ENCODE results near the gene PRIMA1.

PRIMA1 gene

DNA sequence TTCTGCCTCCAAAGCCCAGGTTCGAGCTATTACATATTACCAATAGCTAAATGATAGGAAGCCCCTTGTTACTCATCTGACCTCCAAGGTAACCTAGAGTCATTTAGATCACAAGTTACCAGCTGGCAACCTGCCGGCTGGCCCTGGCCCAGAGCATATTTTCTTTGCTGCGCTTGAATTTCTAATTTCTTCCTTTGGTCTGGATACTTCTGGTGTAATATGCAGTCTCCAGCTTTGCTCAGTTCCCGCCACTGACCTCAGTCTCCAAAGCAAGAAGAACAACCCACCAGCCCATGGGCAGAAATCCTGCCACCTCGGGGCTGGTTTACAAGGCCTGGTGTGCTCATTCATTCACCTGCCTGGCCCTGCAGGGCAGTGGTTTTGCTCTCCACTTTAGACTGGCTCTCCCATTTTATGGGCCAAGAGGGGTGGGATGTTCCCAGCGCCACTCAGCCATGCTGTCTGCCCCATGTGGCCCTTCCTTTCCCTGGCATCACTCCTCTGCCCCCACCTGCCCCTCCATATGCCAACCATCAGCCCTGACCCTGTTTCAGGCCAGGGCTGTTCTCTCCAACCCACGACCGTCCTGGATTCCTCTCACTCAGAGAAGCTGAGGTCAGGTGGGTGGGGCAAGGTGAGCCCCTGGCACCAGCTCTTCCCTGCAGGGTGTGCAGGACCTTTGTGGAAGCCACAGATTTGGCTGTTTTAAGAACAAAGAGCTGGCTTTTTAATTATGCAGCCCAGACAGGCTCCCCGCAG is 76.0 kb downstream of the PRIMA1 start:
- no peak for DNase-seq (ENCODE audit: low read depth)

DNA sequence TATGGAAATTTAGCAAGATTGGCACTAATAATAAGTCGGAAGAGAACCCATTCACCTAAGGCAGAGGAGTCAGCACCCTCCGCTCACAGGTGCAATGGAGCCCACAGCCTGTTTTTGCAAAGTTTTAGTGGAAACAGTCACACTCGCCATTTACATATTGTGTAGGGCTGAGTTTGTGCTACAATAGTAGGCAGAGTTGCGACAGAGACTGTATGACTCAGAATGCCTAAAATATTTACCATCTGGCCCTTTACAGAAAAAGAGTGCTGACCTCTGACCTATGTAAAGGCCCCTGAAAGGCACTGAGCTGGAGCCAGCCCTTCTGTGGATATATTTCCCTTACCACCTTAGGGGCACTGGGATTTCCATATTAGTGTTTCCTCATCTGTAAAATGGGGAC is 79.0 kb downstream of the PRIMA1 start:
- no peak for DNase-seq (ENCODE audit: low read depth)

DNA sequence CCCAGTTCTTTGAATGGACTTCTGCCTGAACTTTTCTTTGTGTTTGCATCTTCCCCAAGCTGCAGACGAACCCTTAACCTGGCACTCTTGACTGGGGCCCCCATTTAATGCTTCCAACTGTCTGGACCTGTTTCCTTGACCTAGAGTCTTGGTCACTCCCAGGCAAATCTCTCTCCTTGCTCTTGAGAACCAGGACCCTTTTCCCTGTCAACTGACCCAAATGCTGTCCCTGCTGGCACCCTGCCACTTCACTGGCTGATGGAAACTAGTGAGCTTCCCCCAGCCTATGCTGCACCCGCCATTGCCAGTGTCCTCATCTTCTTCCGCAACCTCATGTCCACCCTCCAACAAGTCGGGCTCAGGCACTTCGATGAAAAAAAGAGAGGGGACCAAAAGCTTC is 79.5 kb downstream of the PRIMA1 start:
- no peak for DNase-seq (ENCODE audit: low read depth)

DNA sequence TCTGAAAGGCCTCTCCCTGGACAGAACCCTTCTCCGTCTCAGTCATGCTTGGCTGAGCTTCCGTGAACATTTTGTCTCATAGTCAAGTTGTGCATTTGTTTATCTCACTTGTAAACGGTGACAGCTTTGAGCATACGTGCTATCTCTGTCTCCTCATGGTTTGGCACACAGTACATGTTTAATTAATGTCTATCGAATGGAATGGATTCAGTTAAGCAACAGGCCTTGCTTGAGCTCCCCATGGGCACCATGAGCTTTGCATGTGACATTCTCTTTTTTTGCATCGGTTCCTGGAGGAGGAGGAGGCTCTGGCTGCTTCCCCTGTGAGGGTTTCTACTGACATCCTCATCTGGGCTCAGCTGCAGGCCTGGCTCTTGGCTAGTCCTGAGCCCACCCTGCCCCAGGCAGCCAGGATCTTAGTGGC is 80.0 kb downstream of the PRIMA1 start:
- DNase-seq (ENCODE audit: low read depth) = no peak

DNA sequence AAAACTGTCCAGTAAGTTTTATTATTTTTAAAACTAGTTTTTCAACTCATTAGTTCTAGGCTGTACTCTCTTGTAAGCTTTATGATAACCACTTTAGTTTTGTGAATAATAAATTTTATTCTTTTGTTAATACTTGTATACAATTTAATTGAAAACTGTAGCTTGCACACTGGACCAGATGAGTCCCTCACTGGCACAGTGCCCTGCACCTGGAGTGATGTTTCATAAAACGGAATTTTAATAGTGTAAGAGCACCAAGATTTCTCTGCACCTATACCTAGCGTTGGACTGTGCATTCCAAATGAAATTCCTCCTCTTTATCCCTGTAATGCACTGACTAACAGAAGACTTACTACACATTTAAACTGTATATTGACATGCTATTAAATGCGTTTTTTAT is 80.8 kb downstream of the PRIMA1 start:
- DNase-seq (ENCODE audit: low read depth) = no peak

DNA sequence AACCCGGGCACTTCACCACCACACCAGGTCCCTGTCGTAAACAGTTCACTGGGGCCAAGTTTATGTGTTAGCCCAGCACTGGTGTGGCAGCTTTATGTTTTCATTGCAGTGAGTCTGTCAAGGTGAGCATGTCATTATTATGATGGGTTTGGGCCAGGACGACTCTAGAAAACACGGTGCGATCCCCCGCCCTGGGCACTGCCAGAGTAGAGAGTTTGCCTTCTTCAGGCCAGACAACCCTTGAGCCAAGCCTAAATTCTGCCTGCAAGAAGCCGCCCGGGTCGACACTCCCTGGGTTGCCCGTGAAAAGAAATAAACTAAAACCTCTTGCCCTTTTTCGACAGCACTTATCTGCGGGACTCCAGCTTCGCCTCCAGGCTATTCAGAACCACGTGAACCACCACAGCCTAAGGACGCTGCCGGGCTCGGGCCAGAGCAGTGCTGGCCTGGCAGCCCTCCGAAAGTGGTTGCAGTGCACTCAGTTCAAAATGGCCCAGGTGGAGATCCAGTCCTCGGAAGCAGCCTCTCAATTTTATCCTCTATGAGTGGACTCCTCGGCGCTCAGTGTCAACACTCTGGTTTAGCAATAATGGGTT is 81.8 kb downstream of the PRIMA1 start:
- DNase-seq (ENCODE audit: low read depth) = no peak

DNA sequence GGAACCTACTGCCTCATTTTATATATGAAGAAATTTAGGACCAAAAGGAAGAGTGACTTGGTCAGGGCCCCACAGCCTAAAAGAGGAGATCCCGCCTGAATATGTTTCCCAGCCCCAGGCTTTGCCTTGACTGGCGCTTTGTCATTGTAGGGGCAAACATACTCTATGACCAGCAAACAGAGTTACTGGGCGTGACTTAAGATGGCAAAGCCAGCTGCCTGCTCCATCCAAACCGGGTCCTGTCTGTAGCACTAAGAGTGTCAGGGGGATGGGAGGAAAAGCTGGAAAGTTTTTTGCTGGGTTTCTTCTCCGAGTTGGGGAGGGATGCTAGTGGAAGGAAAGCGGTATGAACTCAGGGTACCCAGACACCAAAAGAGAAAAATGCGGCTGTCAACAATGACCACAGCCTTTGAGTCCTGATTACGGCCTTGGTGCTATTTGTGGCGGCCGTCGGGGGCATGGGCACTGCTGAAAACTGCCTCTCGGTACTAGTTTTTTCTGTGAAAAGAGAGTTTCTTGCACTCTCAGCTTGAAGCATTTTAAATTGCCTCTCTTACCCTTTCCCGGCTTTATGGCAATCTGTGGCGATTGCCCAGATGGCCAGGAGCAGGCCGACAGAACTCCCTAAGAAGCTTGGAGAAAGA is 82.7 kb downstream of the PRIMA1 start:
- DNase-seq (ENCODE audit: low read depth) = no peak

DNA sequence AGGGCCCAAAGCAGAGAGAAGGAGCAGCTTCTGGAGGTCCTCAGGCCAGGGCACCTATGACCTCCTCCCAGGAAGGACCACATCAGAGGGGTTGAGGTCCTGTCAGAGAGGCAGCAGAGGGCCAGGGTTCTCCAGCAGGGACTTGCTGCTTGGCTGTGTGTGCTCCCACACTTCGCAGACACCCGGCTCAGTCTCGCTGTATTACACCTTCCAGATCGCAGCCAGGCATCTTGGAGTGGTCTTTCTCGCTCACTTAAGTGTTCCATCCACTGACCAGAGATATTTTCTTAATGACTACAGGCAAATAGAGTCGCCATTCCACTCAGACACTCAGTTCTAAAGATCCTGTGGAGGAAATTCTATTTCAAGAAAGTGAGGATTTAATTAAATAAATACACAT is 84.3 kb downstream of the PRIMA1 start:
- no peak for DNase-seq (ENCODE audit: low read depth)

DNA sequence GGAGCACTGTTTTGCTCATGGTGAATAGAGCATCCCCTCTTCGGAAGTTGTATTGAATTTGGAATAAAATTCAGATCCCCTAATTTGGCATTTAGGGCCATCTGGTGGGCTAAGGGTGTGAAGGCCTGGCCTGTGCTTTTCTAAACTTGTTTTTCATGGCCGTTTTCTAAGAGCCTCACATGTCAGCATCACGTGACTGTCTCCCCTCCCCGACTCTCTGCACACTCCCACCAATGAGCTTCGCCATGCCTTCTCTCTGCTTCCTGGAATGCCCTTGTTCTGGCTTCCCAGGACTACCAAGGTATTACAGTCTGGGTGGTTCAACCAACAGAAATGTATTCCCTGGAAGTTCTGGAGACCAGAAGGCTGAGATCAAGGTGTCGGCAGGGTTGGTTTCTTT is 85.3 kb downstream of the PRIMA1 start:
- DNase-seq (ENCODE audit: low read depth) = no peak

DNA sequence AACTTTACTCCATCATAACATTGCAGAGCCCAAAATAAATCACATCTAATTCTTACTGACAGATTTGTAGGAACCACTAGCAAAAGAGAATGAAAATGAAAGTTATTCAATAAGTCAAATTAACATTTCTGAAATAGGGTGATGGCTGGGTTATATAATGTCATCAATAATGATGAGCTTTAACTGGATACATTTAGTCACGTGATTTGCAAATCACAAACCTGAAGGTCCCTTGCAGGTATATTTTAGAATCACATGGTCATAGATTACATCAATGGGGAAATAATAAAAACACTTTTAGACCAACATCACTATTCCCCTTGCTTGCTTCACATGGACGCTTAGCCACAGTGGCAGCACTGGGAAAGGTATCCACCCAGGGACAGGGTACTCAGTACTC is 86.7 kb downstream of the PRIMA1 start:
- DNase-seq (ENCODE audit: low read depth) = no peak

DNA sequence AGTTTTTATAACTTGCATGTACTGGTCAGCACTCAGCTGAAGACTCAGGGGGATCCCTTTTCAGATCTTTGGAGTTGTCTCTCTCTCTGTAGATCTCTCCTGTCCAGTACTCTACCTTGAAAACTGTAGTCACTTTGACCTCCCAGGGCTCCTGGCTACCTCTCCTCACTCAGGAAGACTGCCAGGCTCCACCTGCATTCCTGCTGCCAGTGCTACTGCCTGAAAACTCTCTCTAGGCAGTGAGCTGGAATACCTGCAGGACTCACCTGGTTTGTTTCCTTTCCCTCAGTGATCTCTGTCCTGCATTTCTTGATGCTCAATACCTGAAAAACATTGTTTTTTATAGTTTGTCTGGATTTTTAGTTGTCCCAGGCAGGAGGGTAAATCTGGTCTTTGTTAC is 87.4 kb downstream of the PRIMA1 start:
- DNase-seq (ENCODE audit: low read depth) = no peak

DNA sequence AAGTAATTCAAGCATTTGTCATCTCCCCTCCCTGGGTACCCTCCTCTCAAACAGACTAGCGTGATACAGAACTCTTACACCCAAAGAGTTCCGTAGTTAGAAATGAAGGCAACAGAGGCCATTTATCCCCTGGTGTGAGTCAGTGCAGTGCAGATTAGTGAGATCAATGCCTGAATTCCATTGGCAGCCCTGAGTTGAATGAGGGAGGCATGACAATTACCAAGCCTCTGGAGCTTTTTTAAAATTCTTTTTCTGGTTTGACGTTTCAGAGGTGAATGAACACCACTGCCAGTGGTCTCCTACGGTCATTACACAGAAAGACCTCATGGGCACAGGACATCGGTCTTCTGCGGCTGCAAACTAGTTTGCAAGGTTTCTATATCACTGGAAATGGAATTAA is 94.4 kb downstream of the PRIMA1 start:
- DNase-seq (ENCODE audit: low read depth) = no peak

DNA sequence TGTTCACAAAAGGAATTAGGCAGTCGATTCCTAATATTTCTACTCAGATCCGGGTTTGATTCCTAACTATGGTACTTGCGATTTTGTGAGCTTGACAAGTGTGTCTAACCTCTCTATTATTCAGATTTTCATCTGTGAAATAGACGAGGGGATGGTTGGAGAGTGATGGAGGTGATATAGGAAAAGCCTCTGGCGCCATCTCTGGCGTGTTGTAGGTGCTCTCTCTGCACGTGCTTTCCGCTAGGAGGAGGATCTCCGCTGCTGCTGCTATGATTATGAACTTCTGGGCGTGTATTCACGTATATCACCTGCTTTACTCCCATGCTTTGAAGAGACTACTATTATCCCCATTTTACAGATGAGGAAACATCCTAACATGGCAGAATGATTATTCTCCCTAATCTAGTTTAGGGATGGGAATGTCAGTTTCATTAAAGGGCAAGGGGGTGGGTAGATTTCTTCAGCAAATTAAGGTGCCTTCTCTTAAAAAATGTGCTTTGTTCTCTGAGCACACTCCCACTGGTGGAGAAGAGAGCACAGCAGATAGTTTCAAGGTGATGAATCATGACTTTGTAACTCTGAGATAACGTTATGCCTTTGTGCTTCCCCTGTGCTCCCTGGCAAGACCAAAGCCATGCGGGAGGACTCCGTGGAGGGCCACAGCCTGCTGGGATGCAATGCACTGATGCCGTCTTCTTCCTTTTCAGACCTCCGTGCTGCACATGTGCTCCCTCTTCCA is 97.1 kb downstream of the PRIMA1 start:
- no peak for DNase-seq (ENCODE audit: low read depth)

DNA sequence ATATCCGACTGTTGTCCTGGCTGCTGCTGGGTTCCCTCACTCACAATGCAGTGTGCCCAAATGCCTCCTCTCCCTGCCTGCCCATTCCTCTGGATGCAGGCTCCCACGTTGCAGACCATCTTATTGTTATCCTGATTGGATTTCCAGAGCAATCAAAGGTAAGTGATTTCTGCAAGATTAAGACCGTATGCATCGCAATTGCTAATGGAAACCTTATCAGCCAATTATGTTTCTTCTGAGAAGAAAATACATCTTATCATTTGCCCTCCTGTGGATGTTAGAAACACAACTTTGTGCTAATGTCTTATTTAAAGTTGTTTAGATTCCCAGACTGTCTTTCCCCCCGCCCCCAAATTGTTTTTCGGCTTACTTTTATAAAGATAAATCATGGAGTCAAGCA is 98.1 kb downstream of the PRIMA1 start:
- DNase-seq (ENCODE audit: low read depth) = no peak

DNA sequence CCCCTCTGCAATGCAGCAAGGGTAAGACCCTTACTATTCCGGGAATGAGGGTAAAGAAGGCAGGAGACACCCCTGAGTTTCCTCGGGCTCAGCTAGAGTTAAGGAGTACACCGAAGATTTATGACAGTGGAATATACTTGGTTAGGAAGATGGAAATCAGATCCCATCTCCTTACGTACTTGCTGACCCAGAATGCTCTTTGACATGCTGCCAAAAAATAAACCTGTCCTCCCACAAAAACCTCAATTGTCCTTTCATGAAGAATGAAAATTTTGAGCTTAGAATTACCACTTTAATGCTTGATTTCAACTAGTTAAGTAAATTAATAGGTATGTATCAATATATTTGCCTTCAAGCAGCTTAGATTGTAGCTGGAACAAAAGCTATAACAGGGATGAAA is 99.5 kb downstream of the PRIMA1 start:
- DNase-seq (ENCODE audit: low read depth) = no peak

DNA sequence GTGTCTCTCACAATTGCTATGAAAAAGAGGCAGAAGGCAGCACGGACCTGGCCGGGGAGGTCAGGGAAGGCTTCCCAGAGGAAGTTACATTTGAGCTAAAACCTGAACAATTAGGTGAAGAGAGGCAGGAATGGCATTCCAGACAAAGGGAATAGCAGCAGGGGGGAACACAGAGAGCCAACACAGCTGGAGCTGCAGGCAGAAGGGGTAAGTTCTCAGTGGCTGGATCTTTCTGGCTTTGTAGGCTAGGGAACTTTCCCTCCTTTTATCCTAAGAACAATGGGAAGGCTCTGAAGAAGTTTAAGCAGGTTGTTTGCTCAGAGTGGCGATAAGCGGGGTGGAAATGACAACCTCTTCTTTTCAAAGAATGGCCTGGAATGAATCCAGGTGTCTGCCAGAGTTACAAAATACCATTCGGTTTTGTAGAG is 100.0 kb downstream of the PRIMA1 start:
- DNase-seq (ENCODE audit: low read depth) = no peak

DNA sequence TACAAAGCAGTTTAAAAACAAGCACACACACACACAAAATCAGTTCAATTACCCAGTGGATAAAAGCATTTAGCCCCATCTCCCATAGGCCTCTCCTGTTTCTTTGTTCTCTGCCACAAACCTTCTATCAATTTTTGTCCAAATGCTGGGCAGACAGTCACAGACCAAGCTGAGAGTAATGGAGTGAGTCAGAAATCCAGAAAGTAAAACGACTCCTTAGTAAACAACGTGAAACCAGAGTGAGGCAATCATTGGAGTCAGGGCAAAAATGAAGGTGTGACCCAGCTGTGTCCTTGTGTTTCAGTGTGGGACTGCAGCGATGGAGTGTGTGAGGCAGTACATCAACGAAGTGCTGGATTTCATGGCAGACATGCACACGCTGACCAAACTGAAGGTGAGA is 102.0 kb downstream of the PRIMA1 start:
- DNase-seq (ENCODE audit: low read depth) = no peak

DNA sequence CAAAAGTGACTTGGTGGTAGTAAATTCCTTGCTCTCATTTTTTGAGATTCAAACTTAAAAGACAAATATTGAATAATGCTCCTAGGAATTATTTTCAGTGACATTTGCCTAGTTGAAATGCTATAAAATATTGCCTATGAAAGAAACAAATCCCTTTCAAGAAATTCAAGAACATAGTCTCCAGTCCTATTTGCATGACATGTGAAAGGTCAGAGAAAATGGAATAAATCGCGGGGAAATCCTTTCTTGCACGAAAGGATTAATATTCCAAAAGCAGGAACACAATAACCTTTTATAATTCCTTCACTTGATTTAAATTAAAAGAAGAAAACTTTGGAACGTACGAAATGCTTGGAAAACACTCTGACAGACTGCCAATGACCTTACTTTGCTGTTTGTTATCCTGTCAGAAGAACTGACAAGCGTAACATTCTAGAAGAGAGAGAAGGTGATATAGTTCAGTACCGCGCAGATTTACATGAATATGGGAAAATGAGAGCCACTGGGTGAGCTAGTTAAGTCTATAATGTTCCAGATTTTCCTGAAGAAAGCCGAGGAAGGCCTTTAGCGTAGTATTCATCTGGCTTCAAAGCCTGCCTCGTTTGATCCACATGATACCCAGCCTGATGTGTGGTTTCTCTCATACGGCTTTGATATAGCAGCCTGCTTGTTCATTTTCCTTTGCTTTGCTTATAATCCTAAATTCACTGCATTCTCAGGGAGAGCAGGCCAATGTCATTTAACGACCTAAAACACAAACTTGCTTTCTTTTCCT is 103.0 kb downstream of the PRIMA1 start:
- DNase-seq (ENCODE audit: low read depth) = no peak

DNA sequence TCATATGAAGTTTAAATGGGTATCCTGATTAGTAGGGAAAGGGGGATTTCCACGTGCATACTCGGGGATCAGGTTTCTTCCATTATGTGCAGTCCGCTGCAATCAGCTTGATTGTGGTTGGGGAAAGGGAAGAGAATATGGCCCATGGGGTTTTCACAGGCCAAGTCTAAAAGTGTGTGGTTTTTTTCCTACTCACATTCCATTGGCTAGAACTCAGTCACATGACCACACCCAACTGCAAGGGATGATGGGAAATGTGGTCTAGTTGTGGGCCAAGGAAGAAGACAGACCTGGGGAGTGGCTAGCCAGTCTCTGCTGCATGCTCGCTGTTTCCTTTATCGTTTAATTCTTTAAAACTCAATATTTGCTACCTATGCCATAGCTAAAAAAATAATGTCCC is 105.1 kb downstream of the PRIMA1 start:
- no peak for DNase-seq (ENCODE audit: low read depth)

DNA sequence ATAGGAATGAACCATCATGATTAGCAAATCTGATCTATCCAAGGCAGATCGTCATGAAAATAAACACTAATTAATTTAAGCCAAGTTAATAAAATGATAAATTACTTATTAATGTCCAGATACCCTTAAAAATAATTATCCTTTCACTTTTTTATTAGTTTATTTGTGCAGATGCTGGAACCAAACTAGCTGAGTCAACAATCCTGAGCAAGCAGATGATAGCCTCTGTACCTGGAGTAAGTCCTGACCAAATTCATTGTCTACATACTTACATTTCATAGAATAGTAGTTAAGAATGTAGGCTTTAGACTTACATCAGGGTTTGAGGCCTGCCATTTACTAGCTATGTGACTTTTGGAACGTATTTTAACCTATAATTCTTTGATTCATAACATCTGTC is 105.8 kb downstream of the PRIMA1 start:
- no peak for DNase-seq (ENCODE audit: low read depth)

DNA sequence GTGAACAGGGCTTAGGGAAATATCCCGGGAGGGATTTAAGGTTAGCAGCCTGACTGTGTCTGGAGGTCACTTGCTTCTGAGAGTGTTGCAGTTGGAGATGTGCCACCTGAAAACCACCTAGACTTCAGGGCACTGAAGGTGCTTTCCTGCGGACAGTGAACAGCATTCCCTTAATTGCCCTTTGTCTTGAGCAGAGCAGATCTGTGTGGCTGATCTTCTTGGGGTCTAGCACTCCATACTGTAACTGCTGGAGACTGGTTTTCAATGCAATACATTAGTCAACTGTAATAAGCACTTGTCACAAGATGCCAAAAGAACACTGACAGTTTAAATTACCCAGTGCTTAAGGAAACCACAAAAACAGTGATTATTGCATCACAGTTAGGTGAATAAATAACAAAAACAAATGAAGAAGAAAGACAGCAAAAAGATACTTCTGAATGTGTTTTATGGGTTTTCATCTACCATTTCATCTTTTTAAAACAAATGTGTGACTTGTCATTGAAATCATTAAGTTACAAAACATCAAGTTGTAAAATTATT is 111.8 kb downstream of the PRIMA1 start:
- DNase-seq (ENCODE audit: low read depth) = no peak

DNA sequence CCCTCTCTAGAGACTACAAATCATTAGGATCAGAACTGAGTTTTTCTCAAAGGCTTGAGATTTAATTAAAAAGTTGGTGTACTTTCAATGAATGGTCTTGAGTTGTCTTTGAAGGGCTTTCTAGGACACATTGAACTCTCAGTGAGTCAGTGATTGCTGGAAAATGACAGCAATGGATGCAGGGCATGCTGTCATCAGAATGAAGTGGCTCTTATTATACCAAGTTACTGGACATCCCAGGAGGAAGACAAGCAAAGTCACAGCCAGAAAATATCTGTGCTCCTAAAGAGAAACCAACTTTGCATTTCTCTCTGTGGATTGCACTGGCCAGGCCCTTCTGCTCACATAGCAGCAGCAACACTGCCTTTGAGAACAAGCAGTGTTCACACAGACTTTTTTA is 112.6 kb downstream of the PRIMA1 start:
- no peak for DNase-seq (ENCODE audit: low read depth)
